Measurements from ENCODE around the gene CNGB1.
"Not testable (repeated sequence)": the region's sequence is repeated elsewhere in the genome, so short reads cannot be mapped to it uniquely, and the experiment has no call there.

The CNGB1 gene

GRCh38 chr16:57950382-57950781, 20.5 kb downstream of the CNGB1 start:
- no peak for DNase-seq

DNA sequence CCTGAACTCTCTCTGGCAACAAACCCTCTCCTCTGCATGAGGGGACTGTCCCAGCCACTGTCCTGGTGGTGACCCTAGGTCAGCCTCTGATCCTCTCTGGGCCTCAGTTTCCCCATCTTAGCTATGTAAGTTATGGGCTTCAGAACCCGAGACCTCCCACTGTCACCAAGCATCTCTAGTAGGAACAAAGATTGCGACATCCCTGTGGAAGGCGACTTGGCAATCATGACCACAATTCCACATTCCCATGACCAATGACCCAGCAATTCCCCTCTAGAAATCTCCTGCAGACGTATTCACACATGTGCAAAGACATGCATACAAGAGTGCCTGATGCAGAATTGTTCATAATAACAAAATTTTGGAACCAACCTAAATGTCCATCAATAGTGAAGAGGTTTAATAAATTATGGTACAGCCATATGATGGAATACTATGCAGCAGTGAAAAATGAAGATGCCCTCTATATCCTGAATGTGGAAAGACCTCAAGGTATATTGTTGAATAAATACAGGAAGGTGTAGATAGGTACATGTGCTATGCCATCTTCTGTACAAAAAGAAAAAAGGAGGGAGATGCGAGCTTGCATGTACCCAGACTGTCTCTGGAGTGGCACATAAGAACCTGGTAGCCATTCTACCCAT, 21.2 kb downstream of the CNGB1 start:
- DNase-seq: no peak

GRCh38 chr16:57949013-57949412, 21.9 kb downstream of the CNGB1 start:
- no peak for DNase-seq

- DNase-seq: no peak
Observed at GRCh38 chr16:57948027-57948426, 22.9 kb downstream of the CNGB1 start.

- DNase-seq: no peak
Observed at GRCh38 chr16:57947261-57947660, 23.7 kb downstream of the CNGB1 start.

GRCh38 chr16:57946181-57946801, 24.6 kb downstream of the CNGB1 start:
- DNase-seq: no peak

DNA sequence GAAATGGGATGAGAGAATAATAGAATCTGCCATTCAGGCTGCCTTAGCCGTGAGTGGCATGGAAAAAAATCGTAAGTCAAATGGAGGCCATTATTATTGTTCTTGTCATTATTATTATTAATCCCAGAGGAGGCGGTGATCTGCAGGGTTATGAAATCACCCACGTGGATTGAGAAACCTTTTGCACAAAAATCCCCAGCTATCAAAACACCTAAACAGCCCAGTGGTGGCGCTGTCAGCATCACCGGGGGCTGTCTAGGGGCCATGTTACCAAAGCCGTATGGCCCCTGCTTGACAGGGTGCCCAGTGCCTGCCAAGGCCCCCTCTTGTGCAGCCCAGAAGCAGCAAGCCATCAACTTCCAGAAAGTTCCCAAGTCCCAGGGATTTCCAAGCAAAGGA, 25.2 kb downstream of the CNGB1 start:
- DNase-seq: no peak

DNA sequence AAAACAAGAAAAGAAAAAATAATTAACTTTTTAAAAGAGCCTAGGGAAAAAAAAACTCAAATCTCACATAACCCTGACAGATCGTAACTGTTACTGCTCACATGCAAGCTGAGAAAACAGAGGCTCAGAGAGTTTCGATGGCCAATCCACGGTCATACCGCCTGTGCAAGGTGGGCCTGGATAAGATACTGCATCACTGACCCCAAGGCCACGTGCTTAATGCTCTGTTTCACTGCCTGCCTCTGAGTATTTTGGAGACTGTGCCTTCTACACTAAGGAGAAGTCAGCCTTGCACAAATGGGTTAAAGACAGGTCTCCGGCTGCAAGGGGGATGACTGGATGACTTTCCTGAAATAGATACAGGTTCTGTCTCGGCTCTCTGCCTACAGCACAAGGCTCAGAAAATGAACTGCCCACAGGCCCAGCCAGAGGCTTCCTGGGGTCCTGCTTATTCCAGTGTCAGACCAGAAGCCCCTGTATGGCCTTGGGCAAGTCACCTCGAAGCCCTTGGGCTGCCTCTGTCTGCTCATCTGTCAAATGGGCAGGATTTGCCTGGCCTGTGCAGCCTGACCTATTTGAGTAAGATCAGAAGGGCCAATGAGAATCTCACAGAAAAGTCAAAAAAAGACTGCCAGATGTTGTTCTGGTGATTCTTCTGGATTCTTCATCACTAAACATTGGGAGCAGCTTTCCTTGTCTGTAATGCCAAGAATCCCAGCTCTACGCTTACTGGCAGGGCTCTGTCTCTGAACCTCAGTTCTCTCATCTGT, 25.8 kb downstream of the CNGB1 start:
- no peak for DNase-seq

- DNase-seq: not testable (repeated sequence)
Observed at GRCh38 chr16:57943381-57943780, 27.5 kb downstream of the CNGB1 start.

DNA sequence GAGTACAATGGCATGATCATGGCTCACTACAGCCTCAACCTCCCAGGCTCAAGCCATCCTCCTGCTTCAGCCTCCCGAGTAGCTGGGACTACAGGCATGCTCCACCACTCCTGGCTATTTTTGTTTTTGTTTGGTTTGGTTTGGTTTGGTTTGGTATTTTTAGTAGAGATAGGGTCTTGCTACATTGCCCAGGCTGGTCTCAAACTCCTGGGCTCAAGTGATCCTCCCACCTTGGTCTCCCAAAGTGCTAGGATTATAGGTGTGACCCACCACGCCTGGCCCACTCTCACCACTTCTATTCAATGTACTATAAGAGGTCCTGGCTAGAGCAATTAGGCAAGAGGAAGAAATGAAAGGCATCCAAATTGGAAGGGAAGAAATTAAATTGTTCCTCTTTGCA, 29.0 kb downstream of the CNGB1 start:
- DNase-seq: not testable (repeated sequence)

DNA sequence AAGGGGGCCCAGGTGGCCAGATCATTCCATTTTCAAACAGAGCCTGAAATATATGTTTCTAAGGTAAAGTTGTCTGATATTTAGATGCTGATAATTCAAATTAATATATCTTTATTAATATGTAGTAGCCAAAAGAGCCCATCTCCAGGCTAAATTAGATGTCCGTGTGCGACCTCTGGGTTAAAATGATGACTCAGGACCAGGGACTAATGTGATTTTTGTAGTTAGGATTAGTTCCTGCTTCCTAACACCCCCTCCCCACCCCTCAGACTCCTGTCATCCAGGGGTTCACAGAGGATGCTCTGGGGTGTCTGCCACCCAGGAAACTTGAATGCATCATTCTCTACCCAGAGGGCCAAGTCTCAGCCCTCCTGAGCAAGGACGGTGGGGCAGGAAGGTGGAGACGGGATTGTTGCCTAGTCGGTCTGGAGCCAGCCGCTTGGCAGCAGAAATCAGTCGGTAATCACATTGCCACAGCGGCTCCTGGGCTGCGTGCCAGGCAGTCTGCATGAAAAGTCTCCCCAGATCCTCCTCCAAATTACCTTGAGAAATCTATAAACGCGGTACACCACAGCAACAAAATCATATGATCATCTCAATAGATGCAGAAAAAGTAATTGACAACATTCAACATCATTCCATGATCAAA, 29.8 kb downstream of the CNGB1 start:
- DNase-seq: no peak

- DNase-seq: no peak
Observed at GRCh38 chr16:57940382-57940966, 30.5 kb downstream of the CNGB1 start.

DNA sequence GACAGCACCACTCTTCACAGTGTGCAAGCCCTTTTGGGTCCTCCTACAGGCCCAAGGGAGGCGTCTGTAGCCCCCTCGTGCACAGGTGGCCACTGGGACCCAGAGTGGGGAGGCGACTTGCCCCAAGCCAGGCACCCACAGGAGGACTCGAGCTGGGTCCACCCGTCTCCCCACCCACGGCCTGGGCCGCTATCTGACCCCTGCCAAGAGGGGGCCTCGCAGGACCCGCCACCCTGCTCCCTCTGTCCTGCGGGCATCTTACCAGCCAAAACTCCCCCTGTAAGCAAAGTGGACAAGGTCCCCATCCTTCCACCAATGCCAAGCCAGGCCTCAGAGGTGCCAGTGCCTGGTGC, 31.1 kb downstream of the CNGB1 start:
- DNase-seq: no peak

GRCh38 chr16:57938936-57939871, 31.7 kb downstream of the CNGB1 start:
- peak; percentile 26 for DNase-seq

DNA sequence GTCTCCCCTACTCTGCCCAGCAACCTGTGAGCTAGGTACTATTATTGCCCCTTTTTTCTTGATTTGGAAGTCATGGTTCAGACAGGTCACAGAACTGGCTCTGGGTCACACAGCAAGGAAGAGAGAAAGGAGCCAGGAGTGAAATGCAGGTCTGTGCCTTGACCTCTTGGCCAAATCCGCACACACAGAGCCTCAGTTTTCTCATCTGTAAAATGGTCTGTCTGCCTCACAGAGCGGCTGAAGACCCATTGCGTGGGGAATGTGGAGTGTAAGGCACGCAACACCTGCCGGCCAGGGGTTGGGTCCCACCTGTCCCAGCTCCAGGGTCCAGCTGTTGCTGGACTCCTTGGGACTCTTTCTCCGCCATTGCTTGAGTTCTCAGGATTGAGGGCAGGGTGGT, 32.4 kb downstream of the CNGB1 start:
- DNase-seq: no peak

DNA sequence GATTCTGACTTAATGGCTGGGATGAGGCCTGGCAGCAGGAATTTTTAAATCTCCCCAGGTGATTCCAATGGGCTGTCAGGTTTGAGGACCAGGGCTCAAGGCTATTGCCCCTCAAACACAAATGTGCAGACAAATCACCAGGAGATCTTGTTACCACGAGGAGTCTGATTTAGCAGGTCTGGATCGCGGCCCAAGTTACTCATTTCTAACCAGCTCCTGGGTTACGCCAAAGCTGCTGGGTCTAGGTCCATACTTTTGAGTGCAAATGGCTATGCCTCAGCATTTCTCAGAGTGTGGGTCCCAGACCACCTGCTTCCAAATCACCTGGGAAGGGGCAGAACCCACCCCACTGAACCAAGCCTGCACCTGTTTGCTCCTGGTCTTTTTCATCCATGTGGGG, 33.1 kb downstream of the CNGB1 start:
- DNase-seq: no peak

DNA sequence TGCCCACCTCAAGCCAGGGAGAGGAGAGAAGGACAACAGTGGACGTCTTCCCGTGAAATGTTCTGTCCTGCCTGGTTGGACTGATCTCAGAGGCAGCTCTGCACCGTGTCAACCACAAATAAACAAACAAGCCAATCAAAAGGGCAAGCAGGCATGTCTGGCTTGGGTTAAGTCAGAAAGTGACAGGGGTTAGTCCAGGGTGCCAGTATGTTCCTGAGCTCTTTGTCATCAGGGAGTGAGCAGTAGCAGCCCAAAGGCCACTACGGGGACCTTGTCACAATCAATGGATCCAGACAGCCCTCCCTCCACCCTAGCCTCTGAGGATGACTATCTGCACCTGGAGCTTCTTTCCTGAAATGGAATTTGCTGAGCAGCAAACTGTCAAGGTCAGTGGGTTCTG, 35.0 kb downstream of the CNGB1 start:
- DNase-seq: no peak

- DNase-seq: no peak
Observed at GRCh38 chr16:57930533-57930932, 40.4 kb downstream of the CNGB1 start.

DNA sequence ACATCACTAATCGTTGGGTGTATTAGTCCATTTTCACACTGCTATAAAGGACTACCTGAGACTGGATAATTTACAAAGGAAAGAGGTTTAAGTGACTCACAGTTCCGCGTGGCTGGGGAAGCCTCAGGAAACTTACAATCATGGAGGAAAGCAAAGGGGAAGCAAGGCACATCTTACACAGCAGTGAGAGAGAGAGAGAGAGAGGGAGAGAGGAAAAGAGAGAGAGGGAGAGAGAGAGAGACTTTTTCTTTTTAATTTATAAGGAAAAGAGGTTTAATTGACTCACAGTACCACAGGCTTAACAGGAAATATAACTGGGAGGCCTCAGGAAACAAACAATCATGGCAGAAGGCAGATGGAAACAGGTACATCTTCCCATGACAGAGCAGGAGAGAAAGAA, 41.7 kb downstream of the CNGB1 start:
- DNase-seq: no peak

DNA sequence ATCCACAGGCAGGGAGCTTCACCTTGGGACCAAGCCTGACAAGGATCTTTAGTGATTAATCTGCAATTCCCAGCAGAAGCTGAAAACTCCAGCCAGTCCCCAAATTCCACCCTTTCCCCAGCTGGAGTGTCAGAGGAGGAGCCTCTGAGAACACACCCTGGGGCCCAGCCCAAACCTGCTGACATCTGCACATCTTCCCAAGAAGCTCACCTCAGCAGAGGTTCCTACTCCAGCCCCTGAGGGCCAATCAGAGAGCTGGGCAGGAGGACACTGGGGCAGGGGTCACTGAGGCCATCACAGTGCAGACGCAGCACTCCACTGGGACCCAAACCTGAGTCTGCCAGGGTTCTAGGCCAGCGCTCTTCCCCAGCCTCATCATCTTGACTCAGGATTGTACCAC, 44.9 kb downstream of the CNGB1 start:
- no peak for DNase-seq

GRCh38 chr16:57925310-57925709, 45.6 kb downstream of the CNGB1 start:
- no peak for DNase-seq

- no peak for DNase-seq
Observed at GRCh38 chr16:57924514-57924913, 46.4 kb downstream of the CNGB1 start.

All from HCEC 1CT (cell line).